HG02938 (cell line): ENCODE data around the gene DLG5.
A peak's percentile ranks its signal among the peaks of the same experiment; 100 is the strongest.

Source experiments
- ATAC-seq: cut with Tn5 transposase; IDR thresholded peaks from one replicate; pipeline ENCODE4 v1.9.1; 2021; ENCODE audit warnings: mild to moderate bottlenecking, moderate library complexity; ENCODE audit not compliant: unreplicated experiment

Gene DLG5

DNA sequence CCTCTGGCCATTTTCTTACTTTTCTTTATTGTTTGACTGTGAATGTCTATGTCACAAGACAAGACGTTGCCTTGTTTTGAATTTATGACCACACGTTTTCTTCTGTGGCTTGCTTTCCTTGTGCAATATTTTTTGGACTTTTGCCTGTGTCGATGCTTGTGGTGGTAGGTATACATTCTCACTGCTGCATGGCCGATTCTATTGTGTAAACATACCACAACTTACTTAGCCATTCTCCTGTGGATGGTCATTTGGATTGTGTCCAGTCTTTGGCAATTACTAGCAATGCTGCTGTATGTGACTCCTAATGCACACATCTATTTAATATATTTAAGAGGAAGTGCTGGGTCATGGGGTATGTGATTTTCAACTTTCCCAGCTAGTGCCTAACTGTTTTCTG lies 18.0 kb upstream of the DLG5 start:
- no peak for ATAC-seq

GRCh38 chr10:77943121-77943901 lies 16.8 kb upstream of the DLG5 start:
- ATAC-seq = no peak

DNA sequence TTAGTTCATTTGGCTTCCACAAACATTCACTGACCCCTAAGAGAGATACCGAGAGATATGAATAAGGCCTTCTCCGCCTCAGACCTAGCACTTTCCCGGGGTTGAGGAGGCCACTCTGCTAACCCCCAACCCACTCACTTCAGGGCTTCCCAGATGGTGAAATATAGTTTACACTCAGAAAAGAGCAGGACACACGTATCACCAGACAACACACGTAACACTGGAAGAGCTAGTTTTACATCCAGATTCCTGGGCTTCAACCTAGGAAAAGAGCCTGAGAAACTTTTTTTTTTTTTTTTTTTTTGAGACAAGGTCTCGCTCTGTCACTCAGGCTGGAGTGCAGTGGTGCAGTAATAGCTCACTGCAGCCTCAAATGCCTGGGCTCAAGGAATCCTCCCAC lies 15.2 kb upstream of the DLG5 start:
- ATAC-seq = no peak

DNA sequence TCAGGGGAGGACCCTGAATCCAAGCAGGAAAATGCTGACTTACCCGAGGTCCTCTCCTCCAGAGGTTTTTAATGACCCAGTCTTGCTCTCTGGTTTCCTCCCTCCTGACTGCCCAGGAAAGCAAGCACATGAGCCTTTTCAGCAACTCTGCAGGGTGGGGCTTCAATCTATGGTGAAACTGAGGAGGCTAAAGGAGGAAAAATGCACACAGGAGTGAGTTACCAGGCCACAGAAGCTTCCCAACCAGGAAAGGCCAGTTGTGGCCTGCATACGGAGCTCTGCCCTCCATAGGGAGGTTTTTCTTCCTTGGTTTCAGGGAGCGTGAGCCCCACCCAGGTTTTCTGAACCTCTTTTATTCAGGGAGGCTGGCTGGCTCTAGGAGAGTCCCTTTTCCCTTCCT lies 14.1 kb upstream of the DLG5 start:
- no peak for ATAC-seq

DNA sequence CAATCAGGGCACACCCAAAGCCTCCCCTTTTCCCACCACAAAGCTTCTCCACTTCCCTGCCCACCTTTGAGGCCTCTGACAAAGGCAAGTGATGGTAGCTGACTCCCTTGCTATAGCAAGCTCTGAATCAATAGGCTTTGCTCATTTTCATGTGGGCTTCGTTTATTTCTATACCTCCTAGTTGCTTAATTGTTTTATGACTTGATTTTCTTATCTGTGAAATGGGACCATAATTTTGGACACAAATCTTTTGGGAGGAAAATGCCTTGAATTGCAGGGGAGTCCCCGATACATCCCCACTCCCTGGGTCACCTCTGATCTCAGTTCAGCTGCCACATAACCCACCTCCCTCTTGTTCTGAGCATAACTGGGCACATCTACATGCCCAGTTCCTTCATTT lies 13.7 kb upstream of the DLG5 start:
- no peak for ATAC-seq

- no peak for ATAC-seq
Observed at GRCh38 chr10:77939561-77940001, 13.0 kb upstream of the DLG5 start.

- no peak for ATAC-seq
Observed at GRCh38 chr10:77936697-77937567, 10.4 kb upstream of the DLG5 start.

DNA sequence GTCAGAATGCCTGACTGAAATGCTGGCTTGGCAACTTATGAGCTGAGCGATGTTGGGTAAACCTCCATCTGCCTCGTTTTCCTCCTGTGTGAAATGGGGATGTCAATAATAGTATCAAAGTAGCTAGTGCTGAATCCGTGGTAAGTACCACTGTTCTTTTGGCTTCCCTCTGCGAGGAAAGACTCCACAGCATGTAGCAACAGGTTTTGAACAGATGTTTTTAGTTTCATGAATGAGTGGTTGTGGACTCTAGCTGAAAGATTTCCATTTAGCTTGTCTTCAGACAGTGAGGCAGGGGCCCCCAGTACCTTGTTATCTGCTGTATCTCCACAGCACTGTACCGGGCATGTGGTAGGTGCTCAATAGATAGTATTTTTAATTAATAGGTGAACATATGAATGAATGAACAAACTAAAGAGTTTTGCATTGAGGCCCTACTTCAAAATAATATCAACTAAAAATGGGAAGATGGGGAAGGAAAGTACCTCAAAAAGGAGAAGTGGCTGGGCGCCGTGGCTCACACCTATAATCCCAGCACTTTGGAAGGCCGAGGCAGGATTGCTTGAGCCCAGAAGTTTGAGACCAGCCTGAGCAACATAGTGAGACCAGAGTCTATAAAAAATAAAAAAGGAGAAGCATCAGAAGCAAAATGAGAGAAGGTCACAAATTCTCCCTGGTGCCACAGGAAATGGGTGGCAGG lies 5.6 kb upstream of the DLG5 start:
- no peak for ATAC-seq

- no peak for ATAC-seq
Observed at GRCh38 chr10:77927402-77928246, 1.1 kb upstream of the DLG5 start.

DNA sequence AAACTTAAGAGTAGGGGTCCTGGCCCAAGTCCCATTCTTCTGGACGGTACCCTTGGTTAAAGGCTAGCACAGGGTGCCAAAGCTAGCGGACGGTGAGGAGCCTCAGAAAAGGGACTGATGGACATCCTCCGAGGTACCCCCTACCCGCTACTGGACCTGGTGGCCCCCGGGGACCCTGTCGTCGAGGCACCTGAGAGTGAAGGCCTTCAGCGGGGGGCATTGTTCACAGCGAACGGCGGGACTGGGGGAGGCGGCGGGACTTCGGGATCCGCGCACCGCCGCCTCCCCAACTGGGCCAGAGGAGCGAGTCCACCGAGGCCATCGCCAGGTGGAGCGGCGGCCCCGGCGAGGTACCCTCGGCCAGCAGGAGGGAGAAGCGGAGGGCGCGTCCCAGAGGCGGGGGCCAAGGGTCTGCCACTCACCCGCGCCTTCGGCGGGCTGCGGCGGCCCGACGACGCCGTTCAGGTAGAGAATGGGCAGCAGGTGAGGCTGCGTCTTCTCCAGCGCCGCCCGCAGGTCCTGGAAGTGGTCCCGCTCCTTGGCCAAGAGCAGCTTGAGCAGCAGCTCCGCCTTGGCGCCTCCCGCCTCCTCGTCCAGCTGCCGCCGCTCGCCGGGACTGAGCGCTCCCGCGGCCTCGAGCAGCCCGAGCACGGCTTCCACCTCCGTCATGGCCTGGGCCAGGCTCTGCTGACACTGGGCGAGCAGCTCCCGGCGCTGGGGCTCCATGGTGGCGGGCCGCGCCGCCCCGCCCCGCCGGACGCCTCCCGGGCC lies 575 bp downstream of the DLG5 start:
- ATAC-seq = peak; percentile 49

DNA sequence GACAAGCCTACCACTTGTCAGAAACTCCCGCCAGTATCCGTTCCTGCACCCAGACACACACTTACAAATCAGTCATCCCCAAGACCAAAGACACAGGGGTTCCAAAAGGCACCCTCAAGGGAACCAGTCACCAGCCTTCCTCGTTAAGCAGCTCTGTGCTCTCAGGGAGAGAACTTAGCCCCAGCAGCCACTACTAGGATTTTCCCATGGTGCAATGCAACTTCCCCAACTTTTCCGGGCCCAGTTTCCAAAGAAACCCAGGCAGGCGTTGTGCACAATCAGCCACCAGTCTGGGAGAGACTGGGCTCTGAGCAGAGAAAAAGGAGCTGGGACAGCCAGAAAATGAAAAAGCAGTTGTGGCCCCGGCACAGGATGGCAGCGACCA lies 1.2 kb downstream of the DLG5 start:
- ATAC-seq = no peak

DNA sequence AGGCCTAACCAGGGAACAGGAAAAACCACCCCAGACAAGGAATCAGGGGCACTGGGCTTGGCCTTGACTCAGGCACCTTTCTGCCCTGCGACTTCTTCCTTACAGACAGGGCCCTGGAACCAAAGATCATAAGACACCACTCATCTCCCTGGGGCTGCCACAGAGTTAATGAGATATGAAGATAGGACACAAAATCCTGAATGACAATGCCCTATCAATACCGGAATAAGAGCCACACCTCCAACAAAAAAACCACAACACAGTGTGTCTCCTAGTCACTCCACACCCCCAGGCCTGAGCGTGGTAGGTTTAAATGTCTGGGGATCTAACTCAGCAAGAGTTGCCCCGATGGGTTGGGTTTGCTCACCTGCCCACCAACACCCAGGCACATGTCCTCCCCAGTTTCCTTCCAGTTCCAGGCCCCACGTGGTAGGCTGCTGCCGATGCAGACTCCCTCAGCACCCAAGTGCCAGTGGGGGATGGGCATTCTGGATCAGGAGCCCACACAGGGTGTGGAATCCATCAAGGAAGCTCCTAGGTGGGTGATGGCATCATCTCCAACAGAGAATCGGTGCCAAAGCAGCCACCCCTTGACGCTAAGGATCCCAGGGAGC lies 3.9 kb downstream of the DLG5 start:
- ATAC-seq = no peak

GRCh38 chr10:77922055-77922454 lies 4.5 kb downstream of the DLG5 start:
- ATAC-seq = no peak

GRCh38 chr10:77921395-77921794 lies 5.2 kb downstream of the DLG5 start:
- no peak for ATAC-seq

DNA sequence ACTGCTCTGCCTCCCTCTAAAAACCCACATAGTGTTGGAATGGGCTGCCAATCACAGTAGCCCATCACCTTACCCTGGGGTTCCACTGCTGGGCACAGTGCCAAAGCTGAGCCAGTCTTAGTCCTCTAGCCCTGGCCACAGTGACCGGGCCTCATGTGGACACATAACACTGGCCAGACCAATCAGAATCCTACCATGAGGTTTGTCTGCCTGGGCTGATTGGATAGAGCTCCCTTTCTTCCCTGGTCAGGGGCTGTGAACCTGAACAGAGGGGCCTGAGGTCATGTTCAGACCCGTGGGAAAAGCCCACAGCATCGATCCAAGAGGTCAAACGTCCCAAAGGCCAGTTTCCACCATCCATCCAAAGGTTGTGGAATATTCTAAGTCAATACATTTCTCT lies 6.1 kb downstream of the DLG5 start:
- no peak for ATAC-seq

GRCh38 chr10:77919713-77920108 lies 6.8 kb downstream of the DLG5 start:
- ATAC-seq = no peak

- ATAC-seq = no peak
Observed at GRCh38 chr10:77915319-77916105, 11.0 kb downstream of the DLG5 start.

DNA sequence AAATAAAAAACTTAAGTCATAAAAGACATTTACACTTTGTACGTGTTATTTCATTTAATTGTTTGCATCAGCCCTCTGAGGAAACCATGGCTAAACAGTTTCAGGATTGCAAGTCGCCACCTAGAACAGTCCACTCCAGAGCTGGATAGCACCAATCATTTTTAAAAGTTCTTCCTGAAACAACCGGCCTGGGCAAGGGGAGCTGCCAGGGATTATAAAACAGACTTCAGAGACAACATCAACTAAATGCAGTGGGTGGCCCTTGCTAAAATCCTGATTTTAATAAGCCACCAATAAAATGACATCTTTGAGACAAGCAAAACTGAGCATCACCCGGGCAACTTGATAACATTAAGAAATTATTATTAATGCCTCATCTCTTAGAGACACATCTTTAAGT lies 13.5 kb downstream of the DLG5 start:
- no peak for ATAC-seq

- no peak for ATAC-seq
Observed at GRCh38 chr10:77912576-77912975, 14.0 kb downstream of the DLG5 start.
